Stomach (tissue), 9 donors: ENCODE data around the gene EIF4B. TPM values are rescaled to one million over a fixed set of nuclear protein-coding genes. Genes with fewer than 3 reads are reported as not detected.

ENCODE experiments used
- DNase-seq, 2 donors: peaks; one replicate each; pipeline versions ENCODE4 v3.0.0 to v3.0.0-alpha.2; 2013 to 2019
- H3K27ac ChIP-seq, 5 donors: fragments of 200-600 bp in 4 of 5; sonication (generic) in 4 of 5; one replicate each; pipeline ENCODE4 v1.5.1; 2013 to 2019; ENCODE audit warnings: mild to moderate bottlenecking in 1 of 5, moderate library complexity in 1 of 5
- H3K27me3 ChIP-seq, 3 donors: fragments of 200-600 bp; sonication (generic); one replicate each; pipeline ENCODE4 v1.5.1; 2017 to 2019; ENCODE audit warnings: mixed run types in 1 of 3
- H3K36me3 ChIP-seq, 4 donors: fragments of 200-600 bp; sonication (generic); 1 replicate in 3 of 4; 2 replicates in 1 of 4; pipeline ENCODE4 v1.5.1; 2016 to 2019
- H3K4me1 ChIP-seq, 4 donors: fragments of 200-600 bp; sonication (generic); one replicate each; pipeline ENCODE4 v1.5.1; 2016 to 2019
- H3K4me3 ChIP-seq, 4 donors: fragments of 200-600 bp; sonication (generic) in 3 of 4; one replicate each; pipeline ENCODE4 v1.5.1; 2016 to 2019; ENCODE audit warnings: mild to moderate bottlenecking in 1 of 4
- H3K9me3 ChIP-seq, 4 donors: fragments of 200-600 bp; sonication (generic); one replicate each; pipeline ENCODE4 v1.5.1; 2016 to 2019
- CTCF ChIP-seq, 7 experiments: fragments of 450-650 bp in 4 of 7; fragments of 200-600 bp in 3 of 7; sonication (generic) in 3 of 7; IDR thresholded peaks; one replicate each; pipeline ENCODE4 v1.5.1; 2016 to 2019; ENCODE audit warnings: antibody characterized with exemption in 7 of 7, control low read depth in 2 of 7, mild to moderate bottlenecking in 1 of 7
- EP300 ChIP-seq: sonication (generic); formaldehyde crosslinking; IDR thresholded peaks from one replicate; pipeline ENCODE4 v1.6.1; 2017; ENCODE audit warnings: antibody characterized with exemption
- POLR2A ChIP-seq, 4 donors: fragments of 450-650 bp; IDR thresholded peaks; one replicate each; pipeline ENCODE4 v1.6.1; 2016; ENCODE audit warnings: antibody characterized with exemption in 4 of 4, control low read depth in 2 of 4, mild to moderate bottlenecking in 1 of 4, moderate library complexity in 1 of 4
- POLR2AphosphoS5 ChIP-seq, 3 donors: sonication (generic); formaldehyde crosslinking; IDR thresholded peaks; one replicate each; pipeline ENCODE4 v1.6.1; 2016; ENCODE audit warnings: antibody characterized with exemption in 3 of 3
- WGBS, 5 donors: extraction: QIAGEN DNeasy Blood & Tissue Kit in 3 of 5; methylation state at CpG; one replicate each; pipeline versions ENCODE4 v1.1.5 to v1.1.7; 2013 to 2018; 5-methylcytosine and 5-hydroxymethylcytosine counted together
- intact Hi-C: fragments of 100-400 bp; cut with DNase I; formaldehyde crosslinking; loops from one replicate; pipeline ENCODE4 v1.15.1; 2023; ENCODE audit warnings: low total_unique reads
- polyA plus RNA-seq, 3 donors: library from polyadenylated mRNA; stranded (reverse); fragments of 200-250 nt; gene quantifications; one replicate each; pipeline ENCODE4 v1.2.3, GENCODE V29; 2013
- total RNA-seq, 5 donors: library from RNA; depleted of rRNA; stranded (reverse); fragments of >200 nt; gene quantifications; one replicate each; pipeline versions ENCODE4 v1.1.0 to v1.2.3, GENCODE V29; 2014 to 2016
- donor health status: healthy with polysubstance abuse.
- donor health status: Bipolar disorder and iron deficiency.
- donor health status: healthy.

EIF4B gene
- total and polyA plus RNA-seq, 8 donors = 101 to 833 (median 326) TPM

DNA sequence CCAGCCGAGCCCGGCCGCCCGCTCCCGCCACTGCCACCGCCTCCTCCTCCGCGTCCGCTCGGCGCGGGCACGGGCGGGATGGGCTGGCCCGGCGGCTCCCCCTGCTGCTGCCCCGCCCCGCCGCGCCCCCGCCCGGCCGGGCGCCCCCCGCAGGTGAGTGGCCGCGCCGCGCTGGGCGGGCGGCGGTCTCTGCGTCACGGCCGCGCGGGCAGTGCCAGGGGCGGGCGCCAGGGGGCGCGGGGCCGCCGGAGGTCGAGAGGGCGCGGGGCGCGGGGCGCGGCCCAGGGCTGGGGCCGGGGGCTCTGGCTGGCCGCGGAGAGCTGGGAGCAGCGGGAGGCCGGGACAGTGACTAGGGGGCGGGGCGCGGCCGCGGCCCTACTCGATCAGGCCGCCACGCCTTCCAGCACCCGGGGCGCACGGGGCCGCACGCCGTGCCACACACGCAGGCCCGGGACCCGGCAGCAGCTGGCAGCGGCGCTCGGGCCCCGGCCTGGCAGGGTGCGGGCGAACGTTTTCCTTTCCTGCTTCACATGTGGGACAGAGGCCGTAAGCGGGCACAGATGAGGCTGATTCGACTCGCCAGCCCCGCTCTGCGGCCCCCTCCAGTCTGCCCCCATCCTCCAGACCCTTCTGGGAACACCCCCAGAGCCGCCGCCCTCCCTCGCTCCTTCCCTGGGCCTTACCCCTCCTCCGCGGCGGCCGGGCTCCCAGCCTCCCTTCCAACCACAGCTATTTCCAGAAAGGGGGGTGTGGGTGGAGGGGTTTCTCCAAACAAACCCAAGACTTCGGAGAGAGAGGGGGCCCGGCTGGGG, 41.2 kb downstream of the EIF4B start:
- peak overlapping the region; percentile 51 to 71 (median 60) for H3K4me3 ChIP-seq
- H3K27me3 ChIP-seq = no peaks in the 10 kb centered on the region
- peak; percentile 83 to 94 for DNase-seq
- intact Hi-C loops = no loop called here
- H3K9me3 ChIP-seq = no peaks in the 10 kb centered on the region
- H3K27ac ChIP-seq = peak overlapping the region; percentile 91 to 99 (median 98)
- WGBS, 5 donors = 1 to 2% (median 1%) methylated on average over 19 to 93 of the region's 94 CpGs
- peaks cover 0 to 6% (median 5%) of the 10 kb centered on the region in 4 donors for H3K36me3 ChIP-seq
- H3K4me1 ChIP-seq = peaks cover 65 to 94% (median 83%) of the 10 kb centered on the region in 4 donors
- TF ChIP-seq POLR2A (IDR thresholded peaks at IDR 0.05) (no peak), POLR2AphosphoS5 (IDR thresholded peaks at IDR 0.05) (peak in 2 of 3 donors; percentile 25 to 72), EP300 (peak; percentile 11), CTCF (IDR thresholded peaks at IDR 0.05) (peak in 1 of 7 experiments; percentile 55)

DNA sequence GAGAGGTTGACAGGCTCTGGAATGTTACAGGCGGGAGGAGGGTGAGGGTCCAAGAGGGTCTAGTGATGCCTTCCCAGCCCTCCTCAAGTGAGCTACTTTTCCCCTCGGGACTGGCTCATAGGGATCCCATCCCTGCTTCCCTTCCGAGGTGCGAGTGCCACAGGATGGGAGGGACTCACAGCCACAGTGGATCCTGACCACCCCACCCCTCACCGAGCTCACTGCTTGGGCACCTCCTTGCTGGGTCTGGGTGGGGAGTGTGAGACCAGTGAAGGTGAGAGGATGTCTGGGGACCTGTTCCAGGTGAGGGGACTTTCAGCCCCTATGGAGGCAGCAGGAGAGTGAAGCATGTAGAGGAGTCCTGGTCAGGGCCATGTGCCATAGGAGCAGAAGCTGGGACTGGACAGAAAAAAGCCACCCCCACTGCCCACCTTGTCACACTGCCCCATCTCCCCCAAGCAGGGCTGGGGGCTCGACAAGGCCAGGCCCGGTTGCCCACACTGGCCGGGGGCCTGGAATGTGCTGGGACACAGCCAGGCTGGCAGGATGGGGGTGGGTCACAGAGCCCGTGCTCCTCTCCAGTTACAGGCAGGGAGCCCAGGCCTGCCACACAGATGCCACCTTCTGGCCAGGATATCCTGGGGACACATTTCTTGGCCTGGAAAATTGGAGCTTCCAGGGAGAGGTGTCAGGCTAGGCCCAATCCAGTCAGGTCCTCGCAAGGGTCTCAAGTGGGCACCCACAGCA, 42.0 kb downstream of the EIF4B start:
- no peaks in the 10 kb centered on the region for H3K9me3 ChIP-seq
- no peaks in the 10 kb centered on the region for H3K27me3 ChIP-seq
- peaks cover 72 to 94% (median 87%) of the 10 kb centered on the region in 4 donors for H3K4me1 ChIP-seq
- 15 to 34% (median 24%) methylated on average over 9 to 10 of the region's 10 CpGs for WGBS, 5 donors
- DNase-seq = peak; percentile 76 to 81
- H3K4me3 ChIP-seq = peak overlapping the region; percentile 46 to 62 (median 54)
- TF ChIP-seq POLR2AphosphoS5 (IDR thresholded peaks at IDR 0.05) (peak in 1 of 3 donors; percentile 46), EP300 (no peak), CTCF (IDR thresholded peaks at IDR 0.05) (peak in 2 of 7 experiments; percentile 21 to 24), POLR2A (IDR thresholded peaks at IDR 0.05) (no peak)
- no peaks in the 10 kb centered on the region for H3K36me3 ChIP-seq
- intact Hi-C loops = no loop called here
- peak overlapping the region; percentile 91 to 99 (median 98) for H3K27ac ChIP-seq

DNA sequence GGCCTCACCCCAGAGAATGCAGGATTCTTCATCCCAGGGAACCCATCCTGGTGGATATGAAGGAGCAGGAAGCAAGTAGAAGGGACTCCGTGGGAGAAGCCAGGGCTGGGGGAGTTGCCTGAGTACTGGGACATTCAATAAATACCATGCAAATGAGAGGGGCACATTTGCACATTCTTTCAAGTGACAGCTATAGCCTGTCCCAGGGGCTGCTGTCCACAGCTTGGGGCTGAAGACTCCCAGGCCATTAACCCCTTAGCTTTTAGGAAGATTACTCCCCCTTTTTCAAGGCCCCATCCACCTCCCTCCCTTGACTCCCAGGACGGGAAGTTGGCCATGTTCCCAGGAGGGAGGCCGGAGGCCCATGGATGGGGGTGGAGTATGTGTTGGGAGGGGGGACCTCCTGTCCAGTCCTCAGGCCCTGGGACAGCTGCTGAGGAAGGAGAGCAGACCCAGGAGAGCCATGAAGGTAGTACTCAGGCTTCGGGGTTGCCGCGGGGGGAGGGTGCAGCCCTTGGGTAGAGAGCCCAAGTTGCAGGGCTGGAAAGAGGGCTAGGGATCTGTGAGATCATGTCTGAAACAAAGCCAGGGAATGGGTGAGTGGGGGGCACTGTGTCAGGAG, 42.6 kb downstream of the EIF4B start:
- 15 to 27% (median 20%) methylated on average over 6 of the region's 6 CpGs for WGBS, 5 donors
- Histone ChIP-seq H3K27me3 (no peaks in the 10 kb centered on the region), H3K4me1 (peaks cover 79 to 94% (median 88%) of the 10 kb centered on the region in 4 donors), H3K27ac (peak overlapping the region; percentile 91 to 99 (median 98)), H3K4me3 (peak overlapping the region; percentile 46 to 62 (median 54)), H3K36me3 (no peaks in the 10 kb centered on the region), H3K9me3 (no peaks in the 10 kb centered on the region)
- intact Hi-C loops = no loop called here
- TF ChIP-seq POLR2AphosphoS5 (IDR thresholded peaks at IDR 0.05) = peak in 1 of 3 donors; percentile 17
- no peak for TF ChIP-seq POLR2A (IDR thresholded peaks at IDR 0.05)
- peak; percentile 59 to 91 for DNase-seq

- 12 to 24% (median 18%) methylated on average over 14 to 20 of the region's 20 CpGs for WGBS, 5 donors
- Histone ChIP-seq H3K4me3 (peak within 1 kb of the TSS; percentile 46 to 62 (median 54)), H3K27me3 (no peaks in the 10 kb centered on the region), H3K27ac (peak within 1 kb of the TSS; percentile 91 to 99 (median 98)), H3K36me3 (no peaks in the 10 kb centered on the region), H3K4me1 (peaks cover 83 to 94% (median 88%) of the 10 kb centered on the region in 4 donors), H3K9me3 (no peaks in the 10 kb centered on the region)
- TF ChIP-seq CTCF (IDR thresholded peaks at IDR 0.05) (no peak), EP300 (peak; percentile 48), POLR2A (IDR thresholded peaks at IDR 0.05) (peak in 1 of 4 donors; percentile 8), POLR2AphosphoS5 (IDR thresholded peaks at IDR 0.05) (peak; percentile 31 to 68 (median 64))
- intact Hi-C loops = no loop called here
- peak; percentile 76 to 87 for DNase-seq
Observed at GRCh38 chr12:53049571-53050318, 43.5 kb downstream of the EIF4B start, which contains the start of gene TNS2. Gene TNS2 (plus strand): TSS chr12:53050065. CDS start chr12:53050186, 121 bp downstream.
